ENCODE data around the gene CCDC87. TPM values are rescaled to one million over a fixed set of nuclear protein-coding genes. Genes with fewer than 3 reads are reported as not detected.

CCDC87 gene
- total RNA-seq, 4 donors from 2014 or later = 0.32 to 0.96 TPM; not detected in 2

GRCh38 chr11:66579017-66579606, 13.8 kb downstream of the CCDC87 start:
- Histone ChIP-seq H3K9me3 (no peaks in the 10 kb centered on the region), H3K27me3 (peaks cover 16% of the 10 kb centered on the region), H3K4me3 (no peak overlapping the region), H3K36me3 (no peaks in the 10 kb centered on the region), H3K27ac (no peak overlapping the region), H3K4me1 (no peaks in the 10 kb centered on the region)
- in situ Hi-C loops (cut with MboI; ENCODE audit: low pct_ligation_motif_present in 1 of 4, low pct_unique_long_range_greater_than_20kb in 1 of 4, low sequenced_read_pairs in 3 of 4) (loop anchor here in 3 of 4 donors (5.0 to 10.0 kb wide), 3 partner anchors 93 to 256 kb away; partner anchors contain the start of gene RBM4B (in 1 of the 3)), intact Hi-C loops (cut with DNase I; ENCODE audit: low total_unique reads) (loop anchor here (1.0 kb wide), 1 partner anchor 99 kb away; no protein-coding TSS in a partner anchor)
- no peak for TF ChIP-seq POLR2A (IDR thresholded peaks at IDR 0.05)
- peak; percentile 78 to 88 (median 86) for TF ChIP-seq CTCF (IDR thresholded peaks at IDR 0.05)
- WGBS, 2 donors (ENCODE audit: low coverage in 1 of 2) = 21 to 48% methylated on average over 4 to 25 of the region's 25 CpGs
- DNase-seq = peak; percentile 81

- no peak for TF ChIP-seq POLR2AphosphoS5 (IDR thresholded peaks at IDR 0.05)
- TF ChIP-seq EP300 (IDR thresholded peaks at IDR 0.05; ENCODE audit: low read depth) = no peak
- no peak for TF ChIP-seq CTCF (IDR thresholded peaks at IDR 0.05)
- no peak for TF ChIP-seq POLR2A (IDR thresholded peaks at IDR 0.05)
- intact Hi-C loops (cut with DNase I; ENCODE audit: low total_unique reads) (no loop called here), in situ Hi-C loops (cut with MboI; ENCODE audit: low pct_ligation_motif_present in 1 of 4, low pct_unique_long_range_greater_than_20kb in 1 of 4, low sequenced_read_pairs in 3 of 4) (loop anchor here in 2 of 4 donors (10.0 to 25.0 kb wide), 3 partner anchors 104 to 266 kb away; partner anchors contain the start of genes RBM4B (in 1 of the 2) and RCE1 (in 1 of the 2))
- DNase-seq = no peak
- Histone ChIP-seq H3K4me3 (no peak overlapping the region), H3K27ac (no peak overlapping the region), H3K27me3 (peaks cover 38% of the 10 kb centered on the region), H3K9me3 (no peaks in the 10 kb centered on the region), H3K4me1 (peaks cover 5 to 18% (median 13%) of the 10 kb centered on the region in 4 donors), H3K36me3 (no peaks in the 10 kb centered on the region)
- 73% methylated on average over 2 of the region's 2 CpGs; no CpG with 5 or more reads in 1 of the 2 donors for WGBS, 2 donors (ENCODE audit: low coverage in 1 of 2)
Measured at GRCh38 chr11:66570850-66571180, 22.0 kb downstream of the CCDC87 start.

- Histone ChIP-seq H3K27me3 (peaks cover 33% of the 10 kb centered on the region), H3K4me1 (peaks cover 5 to 18% (median 13%) of the 10 kb centered on the region in 4 donors), H3K36me3 (no peaks in the 10 kb centered on the region), H3K9me3 (no peaks in the 10 kb centered on the region), H3K4me3 (no peak overlapping the region), H3K27ac (no peak overlapping the region)
- in situ Hi-C loops (cut with MboI; ENCODE audit: low pct_ligation_motif_present in 1 of 4, low pct_unique_long_range_greater_than_20kb in 1 of 4, low sequenced_read_pairs in 3 of 4) (loop anchor here in 2 of 4 donors (10.0 to 25.0 kb wide), 3 partner anchors 105 to 267 kb away; partner anchors contain the start of genes RBM4B (in 1 of the 2) and RCE1 (in 1 of the 2)), intact Hi-C loops (cut with DNase I; ENCODE audit: low total_unique reads) (no loop called here)
- 39 to 67% methylated on average over 3 to 5 of the region's 5 CpGs for WGBS, 2 donors (ENCODE audit: low coverage in 1 of 2)
- DNase-seq = no peak
- TF ChIP-seq EP300 (IDR thresholded peaks at IDR 0.05; ENCODE audit: low read depth) (no peak), CTCF (IDR thresholded peaks at IDR 0.05) (no peak), POLR2A (IDR thresholded peaks at IDR 0.05) (no peak), POLR2AphosphoS5 (IDR thresholded peaks at IDR 0.05) (no peak)
Measured at GRCh38 chr11:66570079-66570849, 22.6 kb downstream of the CCDC87 start.

- intact Hi-C loops (cut with DNase I; ENCODE audit: low total_unique reads) = no loop called here
- 89% methylated on average over 7 of the region's 7 CpGs; no CpG with 5 or more reads in 1 of the 2 donors for WGBS, 2 donors (ENCODE audit: low coverage in 1 of 2)
- H3K27ac ChIP-seq = no peak overlapping the region
Measured at GRCh38 chr11:66569076-66569475, 23.8 kb downstream of the CCDC87 start.

More at GRCh38 chr11:66569076-66569475, 23.8 kb downstream of the CCDC87 start:
- DNase-seq = no peak
- no peaks in the 10 kb centered on the region for H3K36me3 ChIP-seq
- H3K4me1 ChIP-seq = peaks cover 5 to 18% (median 13%) of the 10 kb centered on the region in 4 donors
- TF ChIP-seq EP300 (IDR thresholded peaks at IDR 0.05; ENCODE audit: low read depth) (no peak), POLR2AphosphoS5 (IDR thresholded peaks at IDR 0.05) (no peak), CTCF (IDR thresholded peaks at IDR 0.05) (no peak), POLR2A (IDR thresholded peaks at IDR 0.05) (no peak)
- H3K4me3 ChIP-seq = no peak overlapping the region
- in situ Hi-C loops (cut with MboI; ENCODE audit: low pct_ligation_motif_present in 1 of 4, low pct_unique_long_range_greater_than_20kb in 1 of 4, low sequenced_read_pairs in 3 of 4) = loop anchor here in 2 of 4 donors (10.0 to 25.0 kb wide), 2 partner anchors 164 to 268 kb away; partner anchors contain the start of gene RCE1 (in 1 of the 2)
- no peaks in the 10 kb centered on the region for H3K9me3 ChIP-seq
- peaks cover 23% of the 10 kb centered on the region for H3K27me3 ChIP-seq

Data from transverse colon (tissue), 4 donors.